Lower lobe of right lung (tissue), 2 donors: ENCODE measurements around the gene CASR. TPM values are rescaled to one million over a fixed set of nuclear protein-coding genes. Genes with fewer than 3 reads are reported as not detected.
"Not testable (repeated sequence)": the region's sequence is repeated elsewhere in the genome, so short reads cannot be mapped to it uniquely, and the experiment has no call there.

ENCODE experiments used
- ATAC-seq, 2 donors: fragments of 200-7000 bp; cut with Tn5 transposase; one replicate each; pipeline ENCODE4 v1.9.1; 2020 to 2022; ENCODE audit warnings: mild to moderate bottlenecking in 2 of 2, moderate library complexity in 2 of 2
- DNase-seq: peaks from one replicate; pipeline ENCODE4 v3.0.0-alpha.2; 2020
- H3K27ac ChIP-seq: fragments of 200-600 bp; one replicate; pipeline ENCODE4 v1.8.0; 2022
- H3K27me3 ChIP-seq: fragments of 200-600 bp; one replicate; pipeline ENCODE4 v1.8.0; 2022; ENCODE audit warnings: low read depth
- H3K36me3 ChIP-seq: fragments of 200-600 bp; one replicate; pipeline ENCODE4 v1.8.0; 2022; ENCODE audit warnings: mild to moderate bottlenecking
- H3K4me1 ChIP-seq: fragments of 200-600 bp; one replicate; pipeline ENCODE4 v1.8.0; 2022
- H3K4me3 ChIP-seq: fragments of 200-600 bp; one replicate; pipeline ENCODE4 v1.8.0; 2022; ENCODE audit warnings: mild to moderate bottlenecking
- H3K9me3 ChIP-seq: fragments of 200-600 bp; one replicate; pipeline ENCODE4 v1.8.0; 2022
- CTCF ChIP-seq: fragments of 200-600 bp; IDR thresholded peaks from one replicate; pipeline ENCODE4 v1.8.0; 2022; ENCODE audit warnings: antibody characterized with exemption, mild to moderate bottlenecking
- intact Hi-C: fragments of 100-400 bp; cut with DNase I; formaldehyde crosslinking; loops from one replicate; pipeline ENCODE4 v1.11.0; 2022
- long read RNA-seq: library from polyadenylated mRNA; unstranded; transcript quantifications from one replicate; pipeline ENCODE4 v2.0.0, GENCODE V29; 2021
- total RNA-seq: library from RNA; stranded (reverse); fragmentation: NEBNext Ultra II Directional; extraction: Animal tissue kit (Norgen Biotek cat#: 25700); gene quantifications from one replicate; pipeline ENCODE4 v1.2.1, GENCODE V29; 2021
- donor health status: DM: no; HTN: yes; CAD: no; lungs with severe emphysema.

The CASR gene
- not detected for total RNA-seq
- long read RNA-seq = 0 reads

- no peak for TF ChIP-seq CTCF
- Histone ChIP-seq H3K36me3 (no peaks in the 10 kb centered on the region), H3K27ac (no peak within 1 kb of the TSS), H3K4me1 (peaks cover 12% of the 10 kb centered on the region), H3K27me3 (peaks cover 36% of the 10 kb centered on the region), H3K4me3 (peak within 1 kb of the TSS; percentile 25), H3K9me3 (no peaks in the 10 kb centered on the region)
- intact Hi-C loops = no loop called here
- DNase-seq (peak; percentile 52), ATAC-seq (peak; percentile 36 to 42)
These were observed at the start of gene CASR for GRCh38 chr3:122183521-122183892. CASR (plus strand) TSS chr3:122183668; CDS start chr3:122254190, 70,522 bp downstream.

GRCh38 chr3:122146466-122146865, 37.0 kb upstream of the CASR start:
- H3K9me3 ChIP-seq = peaks cover 4% of the 10 kb centered on the region
- ATAC-seq = no peak
- H3K27me3 ChIP-seq = no peaks in the 10 kb centered on the region
- no peak overlapping the region for H3K27ac ChIP-seq
- no peaks in the 10 kb centered on the region for H3K4me1 ChIP-seq
- no peak overlapping the region for H3K4me3 ChIP-seq
- DNase-seq = no peak
- no peaks in the 10 kb centered on the region for H3K36me3 ChIP-seq
- TF ChIP-seq CTCF = no peak
- intact Hi-C loops = no loop called here

- H3K36me3 ChIP-seq = no peaks in the 10 kb centered on the region
- TF ChIP-seq CTCF = no peak
- H3K4me1 ChIP-seq = no peaks in the 10 kb centered on the region
- intact Hi-C loops = no loop called here
- ATAC-seq (no peak), DNase-seq (no peak)
- H3K27ac ChIP-seq = no peak overlapping the region
- H3K9me3 ChIP-seq = peaks cover 6% of the 10 kb centered on the region
- no peaks in the 10 kb centered on the region for H3K27me3 ChIP-seq
- H3K4me3 ChIP-seq = no peak overlapping the region
These were observed 34.4 kb upstream of the CASR start for GRCh38 chr3:122148941-122149627.

GRCh38 chr3:122151480-122151879, 32.0 kb upstream of the CASR start:
- Histone ChIP-seq H3K27me3 (no peaks in the 10 kb centered on the region), H3K4me3 (no peak overlapping the region), H3K4me1 (no peaks in the 10 kb centered on the region), H3K9me3 (peaks cover 26% of the 10 kb centered on the region), H3K27ac (no peak overlapping the region), H3K36me3 (no peaks in the 10 kb centered on the region)
- ATAC-seq (no peak), DNase-seq (no peak)
- intact Hi-C loops = no loop called here
- no peak for TF ChIP-seq CTCF

GRCh38 chr3:122164983-122165382, 18.5 kb upstream of the CASR start:
- H3K27me3 ChIP-seq, ATAC-seq, H3K27ac ChIP-seq, H3K4me1 ChIP-seq, DNase-seq, H3K36me3 ChIP-seq, intact Hi-C loops, H3K9me3 ChIP-seq, H3K4me3 ChIP-seq: not testable (repeated sequence)

GRCh38 chr3:122167630-122168029, 15.8 kb upstream of the CASR start:
- DNase-seq (no peak), ATAC-seq (no peak)
- no peak for TF ChIP-seq CTCF
- H3K36me3 ChIP-seq = no peaks in the 10 kb centered on the region
- H3K9me3 ChIP-seq = peaks cover 3% of the 10 kb centered on the region
- no peak overlapping the region for H3K27ac ChIP-seq
- intact Hi-C loops = no loop called here
- H3K4me3 ChIP-seq = no peak overlapping the region
- no peaks in the 10 kb centered on the region for H3K4me1 ChIP-seq
- no peaks in the 10 kb centered on the region for H3K27me3 ChIP-seq
